Ishikawa (cell line): ENCODE data around the gene C17orf107.

Experiments
- CEBPB ChIP-seq: IDR thresholded peaks from 2 replicates; pipeline ENCODE4 v1.6.1; 2012
- CREB1 ChIP-seq: IDR thresholded peaks from 2 replicates; pipeline ENCODE4 v1.6.1; 2012; ENCODE audit warnings: low read depth
- EGR1 ChIP-seq: IDR thresholded peaks from 2 replicates; pipeline ENCODE4 v1.6.1; 2012
- EP300 ChIP-seq: IDR thresholded peaks from 2 replicates; pipeline ENCODE4 v1.6.1; 2012; ENCODE audit warnings: borderline replicate concordance
- FOXM1 ChIP-seq: IDR thresholded peaks from 2 replicates; pipeline ENCODE4 v1.6.1; 2012; ENCODE audit warnings: low read depth, borderline replicate concordance
- NFIC ChIP-seq: IDR thresholded peaks from 2 replicates; pipeline ENCODE4 v1.6.1; 2012
- RAD21 ChIP-seq: IDR thresholded peaks from 2 replicates; pipeline ENCODE4 v1.6.1; 2012; ENCODE audit warnings: low read depth
- TAF1 ChIP-seq: IDR thresholded peaks from 2 replicates; pipeline ENCODE4 v1.6.1; 2012; ENCODE audit warnings: low read depth, mild to moderate bottlenecking
- TCF12 ChIP-seq: IDR thresholded peaks from 2 replicates; pipeline ENCODE4 v1.6.1; 2012; ENCODE audit warnings: low read depth
- TEAD4 ChIP-seq: IDR thresholded peaks from 2 replicates; pipeline ENCODE4 v1.6.1; 2012
- YY1 ChIP-seq: IDR thresholded peaks from 2 replicates; pipeline ENCODE4 v1.6.1; 2012; ENCODE audit warnings: low read depth
- ZBTB7A ChIP-seq: IDR thresholded peaks from 2 replicates; pipeline ENCODE4 v1.6.1; 2012; ENCODE audit warnings: low read depth
- TF ChIP-seq, protein P1 (sequence below): IDR thresholded peaks from 2 replicates; pipeline ENCODE4 v1.6.1; 2012
- TF ChIP-seq, protein P2 (sequence below): IDR thresholded peaks from 2 replicates; pipeline ENCODE4 v1.6.1; 2012
- TF ChIP-seq, protein P3 (sequence below): IDR thresholded peaks from 2 replicates; pipeline ENCODE4 v1.6.1; 2012; ENCODE audit warnings: low read depth, mild to moderate bottlenecking

Gene C17orf107

DNA sequence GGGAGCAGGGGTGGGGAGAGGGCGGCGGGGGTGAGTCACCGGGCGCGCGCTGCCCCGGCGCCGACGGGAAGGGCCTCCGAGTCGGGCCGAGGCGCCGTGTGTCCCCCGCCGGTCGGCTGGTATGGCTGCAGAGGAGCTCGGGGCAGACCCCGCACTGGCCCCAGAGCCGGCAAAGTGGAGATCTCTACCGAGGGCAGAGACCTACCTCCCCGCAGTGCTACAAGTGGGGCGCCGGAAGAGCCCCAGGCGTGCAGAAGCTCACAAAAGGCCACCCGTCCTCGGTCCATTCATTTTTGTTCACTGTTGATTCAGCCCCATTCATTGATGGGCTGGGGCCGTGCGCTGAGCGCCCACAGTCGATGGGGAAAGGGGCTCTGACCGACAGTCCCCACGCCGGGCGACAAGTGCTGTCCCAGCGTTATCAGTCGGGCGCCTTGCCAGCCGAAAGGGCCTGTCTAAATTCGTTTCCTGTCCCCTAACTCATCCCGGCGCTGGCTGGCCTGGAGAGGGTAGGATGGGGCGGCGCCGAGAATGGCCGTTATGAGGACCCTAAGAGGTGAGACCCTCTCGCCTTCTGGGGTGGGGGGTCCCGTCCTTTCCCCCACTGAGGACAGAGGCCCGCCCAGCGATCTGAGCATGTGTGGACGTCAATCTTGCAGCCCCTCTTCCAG is 50.9 kb downstream of the C17orf107 start:
- TF ChIP-seq CEBPB: no peak
- TF ChIP-seq TAF1: peak; percentile 56
- TF ChIP-seq ZBTB7A: peak; percentile 73
- peak; percentile 29; the same call in 1 of the 2 replicates for TF ChIP-seq TCF12

DNA sequence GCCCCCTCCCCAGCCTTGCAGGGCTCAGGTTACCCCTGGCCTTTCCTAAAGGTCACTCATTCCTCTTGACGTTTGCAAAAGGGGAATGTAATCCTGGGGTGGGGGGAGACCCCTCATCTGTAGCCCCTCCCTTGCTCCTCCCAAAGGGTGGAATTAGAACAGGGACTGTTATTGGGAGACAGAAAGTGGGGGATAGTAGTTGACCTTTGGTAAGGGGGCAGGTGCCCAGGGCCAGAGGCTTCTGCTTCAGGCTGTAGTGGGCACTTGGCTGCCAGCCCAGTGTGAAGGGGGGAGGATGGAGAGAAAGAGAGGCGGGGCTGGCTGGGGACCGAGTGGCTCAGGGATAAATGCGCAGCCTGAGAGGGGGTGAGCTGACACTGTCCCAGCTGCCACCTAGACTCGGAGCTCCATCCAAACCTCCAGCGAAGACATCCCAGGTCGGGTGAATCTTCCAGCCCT is 51.4 kb downstream of the C17orf107 start, which contains the start of gene ENO3:
Gene ENO3 (plus strand): TSS at position 374 of the 459 bp plus-strand sequence. CDS start 711 bp downstream, outside the sequence.
- TF ChIP-seq YY1 (no peak), NFIC (peak; percentile 17; the same call in 1 of the 2 replicates), ZBTB7A (peak; percentile 3; the same call in 1 of the 2 replicates)

DNA sequence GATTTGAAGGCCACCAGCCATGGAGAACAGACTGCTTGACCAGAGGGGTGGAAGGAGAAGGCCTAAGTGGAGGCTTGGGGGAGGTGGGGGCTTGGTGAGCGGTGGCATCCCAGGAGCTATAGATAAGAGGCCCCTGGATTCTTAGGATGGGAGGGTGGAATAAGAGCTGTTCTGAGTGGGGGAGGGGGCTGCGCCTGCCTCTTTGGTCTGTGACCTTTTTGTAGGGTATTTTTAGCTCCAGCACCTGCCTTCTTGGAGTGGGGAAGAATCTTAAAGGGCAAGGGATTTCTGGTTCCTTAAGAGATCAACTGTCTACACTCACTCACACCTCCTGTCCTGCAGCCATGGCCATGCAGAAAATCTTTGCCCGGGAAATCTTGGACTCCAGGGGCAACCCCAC is 52.1 kb downstream of the C17orf107 start:
- TF ChIP-seq, protein P1, sequence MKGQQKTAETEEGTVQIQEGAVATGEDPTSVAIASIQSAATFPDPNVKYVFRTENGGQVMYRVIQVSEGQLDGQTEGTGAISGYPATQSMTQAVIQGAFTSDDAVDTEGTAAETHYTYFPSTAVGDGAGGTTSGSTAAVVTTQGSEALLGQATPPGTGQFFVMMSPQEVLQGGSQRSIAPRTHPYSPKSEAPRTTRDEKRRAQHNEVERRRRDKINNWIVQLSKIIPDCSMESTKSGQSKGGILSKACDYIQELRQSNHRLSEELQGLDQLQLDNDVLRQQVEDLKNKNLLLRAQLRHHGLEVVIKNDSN: no peak
- no peak for TF ChIP-seq ZBTB7A
- no peak for TF ChIP-seq TCF12
- no peak for TF ChIP-seq YY1
- TF ChIP-seq FOXM1: no peak
- TF ChIP-seq TAF1: no peak
- TF ChIP-seq TEAD4: no peak
- TF ChIP-seq NFIC: no peak
- TF ChIP-seq EGR1: no peak
- TF ChIP-seq CEBPB: no peak
- TF ChIP-seq EP300: no peak
- TF ChIP-seq, protein P2, sequence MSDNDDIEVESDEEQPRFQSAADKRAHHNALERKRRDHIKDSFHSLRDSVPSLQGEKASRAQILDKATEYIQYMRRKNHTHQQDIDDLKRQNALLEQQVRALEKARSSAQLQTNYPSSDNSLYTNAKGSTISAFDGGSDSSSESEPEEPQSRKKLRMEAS: no peak
- TF ChIP-seq RAD21: no peak
- TF ChIP-seq, protein P3, sequence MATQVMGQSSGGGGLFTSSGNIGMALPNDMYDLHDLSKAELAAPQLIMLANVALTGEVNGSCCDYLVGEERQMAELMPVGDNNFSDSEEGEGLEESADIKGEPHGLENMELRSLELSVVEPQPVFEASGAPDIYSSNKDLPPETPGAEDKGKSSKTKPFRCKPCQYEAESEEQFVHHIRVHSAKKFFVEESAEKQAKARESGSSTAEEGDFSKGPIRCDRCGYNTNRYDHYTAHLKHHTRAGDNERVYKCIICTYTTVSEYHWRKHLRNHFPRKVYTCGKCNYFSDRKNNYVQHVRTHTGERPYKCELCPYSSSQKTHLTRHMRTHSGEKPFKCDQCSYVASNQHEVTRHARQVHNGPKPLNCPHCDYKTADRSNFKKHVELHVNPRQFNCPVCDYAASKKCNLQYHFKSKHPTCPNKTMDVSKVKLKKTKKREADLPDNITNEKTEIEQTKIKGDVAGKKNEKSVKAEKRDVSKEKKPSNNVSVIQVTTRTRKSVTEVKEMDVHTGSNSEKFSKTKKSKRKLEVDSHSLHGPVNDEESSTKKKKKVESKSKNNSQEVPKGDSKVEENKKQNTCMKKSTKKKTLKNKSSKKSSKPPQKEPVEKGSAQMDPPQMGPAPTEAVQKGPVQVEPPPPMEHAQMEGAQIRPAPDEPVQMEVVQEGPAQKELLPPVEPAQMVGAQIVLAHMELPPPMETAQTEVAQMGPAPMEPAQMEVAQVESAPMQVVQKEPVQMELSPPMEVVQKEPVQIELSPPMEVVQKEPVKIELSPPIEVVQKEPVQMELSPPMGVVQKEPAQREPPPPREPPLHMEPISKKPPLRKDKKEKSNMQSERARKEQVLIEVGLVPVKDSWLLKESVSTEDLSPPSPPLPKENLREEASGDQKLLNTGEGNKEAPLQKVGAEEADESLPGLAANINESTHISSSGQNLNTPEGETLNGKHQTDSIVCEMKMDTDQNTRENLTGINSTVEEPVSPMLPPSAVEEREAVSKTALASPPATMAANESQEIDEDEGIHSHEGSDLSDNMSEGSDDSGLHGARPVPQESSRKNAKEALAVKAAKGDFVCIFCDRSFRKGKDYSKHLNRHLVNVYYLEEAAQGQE: no peak
- no peak for TF ChIP-seq CREB1
